ENCODE results near the gene GDPD4. TPM values are rescaled to one million over a fixed set of nuclear protein-coding genes. Genes with fewer than 3 reads are reported as not detected.

GDPD4 gene
- total RNA-seq, 1 donor from 2014 or later: not detected

GRCh38 chr11:77212314-77213007 is 89.0 kb downstream of the GDPD4 start:
- no peaks in the 10 kb centered on the region for H3K36me3 ChIP-seq
- H3K9me3 ChIP-seq: no peaks in the 10 kb centered on the region
- intact Hi-C loops (cut with DNase I): no loop called here
- TF ChIP-seq CTCF (IDR thresholded peaks at IDR 0.05): no peak
- peak in 1 of 2 donors; percentile 52 for DNase-seq (ENCODE audit: low spot score in 2 of 2)
- H3K27ac ChIP-seq: no peak overlapping the region
- no peaks in the 10 kb centered on the region for H3K27me3 ChIP-seq
- no peaks in the 10 kb centered on the region for H3K4me1 ChIP-seq
- no peak overlapping the region for H3K4me3 ChIP-seq

GRCh38 chr11:77211594-77212251 is 89.8 kb downstream of the GDPD4 start:
- DNase-seq (ENCODE audit: low spot score in 2 of 2): no peak

DNA sequence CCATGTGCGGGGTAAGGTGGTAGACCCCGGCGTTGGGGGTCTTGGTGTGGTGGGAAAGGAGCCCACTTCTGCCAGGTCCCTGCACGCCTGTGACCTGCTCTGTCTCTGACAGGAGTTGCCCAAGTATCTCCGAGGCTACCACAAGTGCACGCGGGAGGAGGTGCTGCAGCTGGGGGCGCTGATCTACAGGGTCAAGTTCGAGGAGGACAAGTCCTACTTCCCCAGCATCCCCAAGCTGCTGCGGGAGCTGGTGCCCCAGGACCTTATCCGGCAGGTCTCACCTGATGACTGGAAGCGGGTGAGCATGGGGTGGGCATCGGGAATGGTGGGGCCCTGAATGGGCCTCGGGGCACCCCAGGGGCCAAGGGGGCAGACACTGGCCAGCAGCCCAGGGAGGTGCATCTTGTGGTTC is 90.4 kb downstream of the GDPD4 start:
- intact Hi-C loops (cut with DNase I): no loop called here
- no peak for TF ChIP-seq CTCF (IDR thresholded peaks at IDR 0.05)
- no peak for DNase-seq (ENCODE audit: low spot score in 2 of 2)

More at GRCh38 chr11:77211594-77212251, 89.8 kb downstream of the GDPD4 start:
- intact Hi-C loops (cut with DNase I): no loop called here
- no peaks in the 10 kb centered on the region for H3K9me3 ChIP-seq
- H3K4me3 ChIP-seq: no peak overlapping the region
- H3K36me3 ChIP-seq: no peaks in the 10 kb centered on the region
- no peaks in the 10 kb centered on the region for H3K4me1 ChIP-seq
- no peak for TF ChIP-seq CTCF (IDR thresholded peaks at IDR 0.05)
- no peaks in the 10 kb centered on the region for H3K27me3 ChIP-seq
- no peak overlapping the region for H3K27ac ChIP-seq

DNA sequence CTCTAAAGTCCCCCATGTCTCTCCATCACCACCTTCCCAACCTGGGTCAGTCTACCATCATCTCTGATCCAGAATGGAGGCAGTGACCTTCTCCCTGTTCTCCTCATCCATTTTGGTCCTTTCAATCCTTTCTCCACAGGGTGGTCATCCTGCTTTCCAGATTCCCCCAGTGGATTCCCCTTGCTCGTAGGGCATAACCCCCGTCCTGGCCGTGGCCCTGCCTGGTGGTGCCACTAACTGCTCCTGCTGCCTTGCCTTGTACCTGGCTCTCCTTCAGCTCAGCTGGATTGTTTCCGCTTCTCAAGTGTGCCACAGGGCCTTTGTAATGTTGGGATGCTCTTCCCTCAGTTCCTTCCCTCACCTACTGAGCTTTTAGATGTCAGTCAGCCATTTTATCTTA is 91.8 kb downstream of the GDPD4 start:
- no peak overlapping the region for H3K4me3 ChIP-seq
- H3K27me3 ChIP-seq: no peaks in the 10 kb centered on the region
- H3K36me3 ChIP-seq: no peaks in the 10 kb centered on the region
- no peak for TF ChIP-seq CTCF (IDR thresholded peaks at IDR 0.05)
- intact Hi-C loops (cut with DNase I): no loop called here
- no peaks in the 10 kb centered on the region for H3K9me3 ChIP-seq
- no peak overlapping the region for H3K27ac ChIP-seq
- no peak for DNase-seq (ENCODE audit: low spot score in 2 of 2)
- no peaks in the 10 kb centered on the region for H3K4me1 ChIP-seq

More for the DNA sequence above, 90.4 kb downstream of the GDPD4 start:
- no peak overlapping the region for H3K4me3 ChIP-seq
- no peak overlapping the region for H3K27ac ChIP-seq
- H3K36me3 ChIP-seq: no peaks in the 10 kb centered on the region
- no peaks in the 10 kb centered on the region for H3K4me1 ChIP-seq
- H3K9me3 ChIP-seq: no peaks in the 10 kb centered on the region
- H3K27me3 ChIP-seq: no peaks in the 10 kb centered on the region

- no peak overlapping the region for H3K27ac ChIP-seq
- no peak overlapping the region for H3K4me3 ChIP-seq
- TF ChIP-seq CTCF (IDR thresholded peaks at IDR 0.05): no peak
- H3K4me1 ChIP-seq: no peaks in the 10 kb centered on the region
- no peaks in the 10 kb centered on the region for H3K36me3 ChIP-seq
- intact Hi-C loops (cut with DNase I): no loop called here
- no peaks in the 10 kb centered on the region for H3K27me3 ChIP-seq
- H3K9me3 ChIP-seq: no peaks in the 10 kb centered on the region
- DNase-seq (ENCODE audit: low spot score in 2 of 2): peak in 1 of 2 donors; percentile 35
These were observed 93.0 kb downstream of the GDPD4 start for GRCh38 chr11:77208535-77208934.

All from ascending aorta (tissue), 2 donors.